Gastrocnemius medialis (tissue), 4 donors: Measurements from ENCODE around the gene THADA.

ENCODE experiments used
- POLR2A ChIP-seq, 2 donors: fragments of 450-650 bp; IDR thresholded peaks; one replicate each; pipeline ENCODE4 v1.6.1; 2017; ENCODE audit warnings: antibody characterized with exemption in 2 of 2, mild to moderate bottlenecking in 2 of 2, moderate library complexity in 2 of 2
- TF ChIP-seq, protein P1 (sequence below), 5 experiments: fragments of 450-650 bp in 3 of 5; fragments of 200-600 bp in 2 of 5; sonication (generic) in 2 of 5; IDR thresholded peaks in 4 of 5; conservative IDR thresholded peaks in 1 of 5; 1 replicate in 4 of 5; 2 replicates in 1 of 5; pipeline ENCODE4 v1.5.1; 2016 to 2019; ENCODE audit warnings: antibody characterized with exemption in 5 of 5, mild to moderate bottlenecking in 3 of 5, moderate library complexity in 3 of 5

DNA sequence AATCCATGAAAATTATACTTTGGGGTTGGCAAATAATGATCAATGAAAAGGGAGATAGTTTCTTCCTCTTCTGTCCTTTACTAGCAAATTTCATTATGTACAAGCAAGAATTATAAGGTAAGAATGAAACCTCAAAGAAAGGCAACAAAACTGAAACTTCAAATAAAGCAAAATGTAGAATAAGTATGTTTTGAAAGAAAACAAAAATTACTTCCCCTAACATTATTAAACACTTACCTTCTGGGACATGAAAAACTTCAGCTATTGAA lies 29.4 kb downstream of the THADA start:
- TF ChIP-seq, protein P1, sequence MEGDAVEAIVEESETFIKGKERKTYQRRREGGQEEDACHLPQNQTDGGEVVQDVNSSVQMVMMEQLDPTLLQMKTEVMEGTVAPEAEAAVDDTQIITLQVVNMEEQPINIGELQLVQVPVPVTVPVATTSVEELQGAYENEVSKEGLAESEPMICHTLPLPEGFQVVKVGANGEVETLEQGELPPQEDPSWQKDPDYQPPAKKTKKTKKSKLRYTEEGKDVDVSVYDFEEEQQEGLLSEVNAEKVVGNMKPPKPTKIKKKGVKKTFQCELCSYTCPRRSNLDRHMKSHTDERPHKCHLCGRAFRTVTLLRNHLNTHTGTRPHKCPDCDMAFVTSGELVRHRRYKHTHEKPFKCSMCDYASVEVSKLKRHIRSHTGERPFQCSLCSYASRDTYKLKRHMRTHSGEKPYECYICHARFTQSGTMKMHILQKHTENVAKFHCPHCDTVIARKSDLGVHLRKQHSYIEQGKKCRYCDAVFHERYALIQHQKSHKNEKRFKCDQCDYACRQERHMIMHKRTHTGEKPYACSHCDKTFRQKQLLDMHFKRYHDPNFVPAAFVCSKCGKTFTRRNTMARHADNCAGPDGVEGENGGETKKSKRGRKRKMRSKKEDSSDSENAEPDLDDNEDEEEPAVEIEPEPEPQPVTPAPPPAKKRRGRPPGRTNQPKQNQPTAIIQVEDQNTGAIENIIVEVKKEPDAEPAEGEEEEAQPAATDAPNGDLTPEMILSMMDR (IDR thresholded peaks at IDR 0.05 in 4 of 5, conservative IDR thresholded peaks at IDR 0.05 in 1 of 5), result no peak
- TF ChIP-seq POLR2A (IDR thresholded peaks at IDR 0.05), result no peak
